Stomach (tissue), 9 donors: ENCODE measurements around the gene KLF15. TPM values are rescaled to one million over a fixed set of nuclear protein-coding genes. Genes with fewer than 3 reads are reported as not detected.

ENCODE experiments used
- DNase-seq, 2 donors: peaks; one replicate each; pipeline versions ENCODE4 v3.0.0 to v3.0.0-alpha.2; 2013 to 2019
- H3K27ac ChIP-seq, 5 donors: fragments of 200-600 bp in 4 of 5; sonication (generic) in 4 of 5; one replicate each; pipeline ENCODE4 v1.5.1; 2013 to 2019; ENCODE audit warnings: mild to moderate bottlenecking in 1 of 5, moderate library complexity in 1 of 5
- H3K27me3 ChIP-seq, 3 donors: fragments of 200-600 bp; sonication (generic); one replicate each; pipeline ENCODE4 v1.5.1; 2017 to 2019; ENCODE audit warnings: mixed run types in 1 of 3
- H3K36me3 ChIP-seq, 4 donors: fragments of 200-600 bp; sonication (generic); 1 replicate in 3 of 4; 2 replicates in 1 of 4; pipeline ENCODE4 v1.5.1; 2016 to 2019
- H3K4me1 ChIP-seq, 4 donors: fragments of 200-600 bp; sonication (generic); one replicate each; pipeline ENCODE4 v1.5.1; 2016 to 2019
- H3K4me3 ChIP-seq, 4 donors: fragments of 200-600 bp; sonication (generic) in 3 of 4; one replicate each; pipeline ENCODE4 v1.5.1; 2016 to 2019; ENCODE audit warnings: mild to moderate bottlenecking in 1 of 4
- H3K9me3 ChIP-seq, 4 donors: fragments of 200-600 bp; sonication (generic); one replicate each; pipeline ENCODE4 v1.5.1; 2016 to 2019
- EP300 ChIP-seq: sonication (generic); formaldehyde crosslinking; IDR thresholded peaks from one replicate; pipeline ENCODE4 v1.6.1; 2017; ENCODE audit warnings: antibody characterized with exemption
- POLR2A ChIP-seq, 4 donors: fragments of 450-650 bp; IDR thresholded peaks; one replicate each; pipeline ENCODE4 v1.6.1; 2016; ENCODE audit warnings: antibody characterized with exemption in 4 of 4, control low read depth in 2 of 4, mild to moderate bottlenecking in 1 of 4, moderate library complexity in 1 of 4
- POLR2AphosphoS5 ChIP-seq, 3 donors: sonication (generic); formaldehyde crosslinking; IDR thresholded peaks; one replicate each; pipeline ENCODE4 v1.6.1; 2016; ENCODE audit warnings: antibody characterized with exemption in 3 of 3
- WGBS, 5 donors: extraction: QIAGEN DNeasy Blood & Tissue Kit in 3 of 5; methylation state at CpG; one replicate each; pipeline versions ENCODE4 v1.1.5 to v1.1.7; 2013 to 2018; 5-methylcytosine and 5-hydroxymethylcytosine counted together
- intact Hi-C: fragments of 100-400 bp; cut with DNase I; formaldehyde crosslinking; loops from one replicate; pipeline ENCODE4 v1.15.1; 2023; ENCODE audit warnings: low total_unique reads
- polyA plus RNA-seq, 3 donors: library from polyadenylated mRNA; stranded (reverse); fragments of 200-250 nt; gene quantifications; one replicate each; pipeline ENCODE4 v1.2.3, GENCODE V29; 2013
- total RNA-seq, 5 donors: library from RNA; depleted of rRNA; stranded (reverse); fragments of >200 nt; gene quantifications; one replicate each; pipeline versions ENCODE4 v1.1.0 to v1.2.3, GENCODE V29; 2014 to 2016
- TF ChIP-seq, protein P1 (sequence below), 7 experiments: fragments of 450-650 bp in 4 of 7; fragments of 200-600 bp in 3 of 7; sonication (generic) in 3 of 7; IDR thresholded peaks; one replicate each; pipeline ENCODE4 v1.5.1; 2016 to 2019; ENCODE audit warnings: antibody characterized with exemption in 7 of 7, control low read depth in 2 of 7, mild to moderate bottlenecking in 1 of 7
- donor health status: healthy with polysubstance abuse.
- donor health status: Bipolar disorder and iron deficiency.
- donor health status: healthy.

The KLF15 gene
- total and polyA plus RNA-seq, 8 donors: 4.6 to 82.9 (median 19.1) TPM

- TF ChIP-seq POLR2A (IDR thresholded peaks at IDR 0.05) (no peak), POLR2AphosphoS5 (IDR thresholded peaks at IDR 0.05) (no peak), EP300 (no peak)
- TF ChIP-seq, protein P1, sequence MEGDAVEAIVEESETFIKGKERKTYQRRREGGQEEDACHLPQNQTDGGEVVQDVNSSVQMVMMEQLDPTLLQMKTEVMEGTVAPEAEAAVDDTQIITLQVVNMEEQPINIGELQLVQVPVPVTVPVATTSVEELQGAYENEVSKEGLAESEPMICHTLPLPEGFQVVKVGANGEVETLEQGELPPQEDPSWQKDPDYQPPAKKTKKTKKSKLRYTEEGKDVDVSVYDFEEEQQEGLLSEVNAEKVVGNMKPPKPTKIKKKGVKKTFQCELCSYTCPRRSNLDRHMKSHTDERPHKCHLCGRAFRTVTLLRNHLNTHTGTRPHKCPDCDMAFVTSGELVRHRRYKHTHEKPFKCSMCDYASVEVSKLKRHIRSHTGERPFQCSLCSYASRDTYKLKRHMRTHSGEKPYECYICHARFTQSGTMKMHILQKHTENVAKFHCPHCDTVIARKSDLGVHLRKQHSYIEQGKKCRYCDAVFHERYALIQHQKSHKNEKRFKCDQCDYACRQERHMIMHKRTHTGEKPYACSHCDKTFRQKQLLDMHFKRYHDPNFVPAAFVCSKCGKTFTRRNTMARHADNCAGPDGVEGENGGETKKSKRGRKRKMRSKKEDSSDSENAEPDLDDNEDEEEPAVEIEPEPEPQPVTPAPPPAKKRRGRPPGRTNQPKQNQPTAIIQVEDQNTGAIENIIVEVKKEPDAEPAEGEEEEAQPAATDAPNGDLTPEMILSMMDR (IDR thresholded peaks at IDR 0.05): no peak
- Histone ChIP-seq H3K27me3 (no peaks in the 10 kb centered on the region), H3K9me3 (peaks cover 0 to 7% (median 0%) of the 10 kb centered on the region in 4 donors), H3K4me3 (no peak overlapping the region), H3K27ac (no peak overlapping the region), H3K4me1 (peaks cover 0 to 4% (median 0%) of the 10 kb centered on the region in 4 donors), H3K36me3 (no peaks in the 10 kb centered on the region)
- DNase-seq: no peak
- WGBS, 5 donors: 76 to 81% (median 79%) methylated on average over 6 of the region's 6 CpGs
- intact Hi-C loops: no loop called here
Measured at GRCh38 chr3:126313580-126314304, 43.5 kb downstream of the KLF15 start.

DNA sequence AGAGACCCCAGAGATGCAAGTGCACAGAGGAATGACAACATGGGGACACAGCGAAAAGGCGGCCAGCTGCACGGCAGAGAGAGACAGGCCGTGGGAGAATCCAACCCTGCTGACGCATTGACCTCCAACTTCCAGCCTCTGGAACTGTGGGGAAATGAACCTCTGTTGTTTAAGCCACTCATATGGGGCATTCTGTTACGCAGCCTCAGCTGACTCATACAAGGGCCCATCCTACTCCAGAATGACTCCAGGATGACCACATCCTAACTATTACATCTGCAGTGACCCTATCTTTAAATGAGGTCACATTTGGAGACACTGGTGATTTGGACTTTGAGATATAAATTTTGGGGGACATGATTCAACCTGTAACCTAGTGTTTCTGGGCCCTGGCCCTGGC is 44.0 kb downstream of the KLF15 start:
- H3K36me3 ChIP-seq: no peaks in the 10 kb centered on the region
- no peak overlapping the region for H3K27ac ChIP-seq
- H3K4me1 ChIP-seq: peaks cover 0 to 4% (median 0%) of the 10 kb centered on the region in 4 donors
- TF ChIP-seq POLR2A (IDR thresholded peaks at IDR 0.05) (no peak), EP300 (no peak), POLR2AphosphoS5 (IDR thresholded peaks at IDR 0.05) (no peak)
- TF ChIP-seq, protein P1 (IDR thresholded peaks at IDR 0.05): no peak
- WGBS, 5 donors: 90 to 98% (median 96%) methylated on average over 6 of the region's 6 CpGs
- H3K9me3 ChIP-seq: peaks cover 0 to 7% (median 0%) of the 10 kb centered on the region in 4 donors
- H3K4me3 ChIP-seq: no peak overlapping the region
- no peaks in the 10 kb centered on the region for H3K27me3 ChIP-seq
- intact Hi-C loops: no loop called here
- DNase-seq: no peak

DNA sequence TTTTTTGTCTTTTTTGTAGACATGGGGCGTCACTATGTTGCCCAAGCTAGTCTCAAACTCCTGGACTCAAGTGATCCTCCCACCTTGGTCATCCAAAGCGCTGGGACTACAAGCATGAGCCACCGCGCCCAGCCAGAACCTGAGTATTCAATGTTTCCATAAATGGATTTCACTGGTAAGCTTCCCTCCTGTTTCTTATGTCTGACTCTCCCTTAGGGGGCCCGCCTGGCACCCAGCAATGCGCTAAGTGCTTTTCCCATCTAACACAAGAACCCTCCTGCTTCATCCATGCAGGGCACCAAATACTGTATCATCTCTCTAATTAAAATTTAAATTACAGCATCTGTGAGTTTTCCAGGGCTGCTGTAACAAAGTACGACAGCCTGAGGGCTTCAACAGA is 44.9 kb downstream of the KLF15 start:
- no peak overlapping the region for H3K27ac ChIP-seq
- H3K4me1 ChIP-seq: peaks cover 0 to 4% (median 0%) of the 10 kb centered on the region in 4 donors
- H3K9me3 ChIP-seq: peaks cover 0 to 7% (median 0%) of the 10 kb centered on the region in 4 donors
- 96 to 98% (median 97%) methylated on average over 6 to 7 of the region's 7 CpGs for WGBS, 5 donors
- intact Hi-C loops: no loop called here
- no peak for DNase-seq
- H3K36me3 ChIP-seq: no peaks in the 10 kb centered on the region
- H3K27me3 ChIP-seq: no peaks in the 10 kb centered on the region
- no peak for TF ChIP-seq POLR2AphosphoS5 (IDR thresholded peaks at IDR 0.05)
- no peak for TF ChIP-seq EP300
- no peak for TF ChIP-seq POLR2A (IDR thresholded peaks at IDR 0.05)
- TF ChIP-seq, protein P1 (IDR thresholded peaks at IDR 0.05): no peak
- H3K4me3 ChIP-seq: no peak overlapping the region

DNA sequence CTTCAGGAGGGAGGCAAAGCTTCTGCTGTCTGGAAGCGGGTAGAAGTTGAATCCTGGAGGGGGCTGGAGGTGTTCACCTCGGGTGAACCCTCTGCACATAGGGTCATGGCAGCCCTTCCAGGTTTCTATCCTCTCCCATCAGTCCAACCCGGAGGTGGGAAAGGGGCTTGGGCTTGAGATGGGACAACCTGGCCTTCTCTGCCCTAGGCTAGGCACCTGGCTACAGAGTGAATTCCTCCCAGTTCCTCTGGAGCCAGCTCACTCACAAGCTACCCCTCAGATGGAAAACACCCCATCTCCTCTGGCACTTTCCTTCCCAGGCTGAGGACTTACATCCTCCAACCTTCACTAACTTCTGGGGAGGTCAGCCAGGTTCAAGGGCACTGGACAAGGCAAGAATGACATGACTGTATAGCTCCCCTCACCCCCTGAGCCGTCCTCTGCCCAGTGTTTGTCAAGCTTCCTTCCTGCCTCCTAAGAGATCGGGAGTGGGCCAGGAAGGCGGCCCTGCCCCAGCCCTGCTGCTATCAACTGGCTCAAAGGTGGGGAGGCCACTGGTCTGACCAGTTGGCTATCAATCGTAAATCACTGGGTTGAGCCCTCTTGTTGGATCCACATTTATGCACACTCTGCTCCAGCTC is 45.8 kb downstream of the KLF15 start:
- Histone ChIP-seq H3K4me1 (peaks cover 0 to 4% (median 0%) of the 10 kb centered on the region in 4 donors), H3K4me3 (no peak overlapping the region), H3K27me3 (no peaks in the 10 kb centered on the region), H3K9me3 (peaks cover 0 to 7% (median 0%) of the 10 kb centered on the region in 4 donors), H3K36me3 (no peaks in the 10 kb centered on the region), H3K27ac (no peak overlapping the region)
- intact Hi-C loops: no loop called here
- DNase-seq: no peak
- 52 to 70% (median 62%) methylated on average over 5 to 7 of the region's 7 CpGs for WGBS, 5 donors
- TF ChIP-seq POLR2A (IDR thresholded peaks at IDR 0.05) (no peak), EP300 (no peak), POLR2AphosphoS5 (IDR thresholded peaks at IDR 0.05) (no peak)
- TF ChIP-seq, protein P1 (IDR thresholded peaks at IDR 0.05): no peak
